ENCODE measurements around the gene PLEKHG3.

DNA sequence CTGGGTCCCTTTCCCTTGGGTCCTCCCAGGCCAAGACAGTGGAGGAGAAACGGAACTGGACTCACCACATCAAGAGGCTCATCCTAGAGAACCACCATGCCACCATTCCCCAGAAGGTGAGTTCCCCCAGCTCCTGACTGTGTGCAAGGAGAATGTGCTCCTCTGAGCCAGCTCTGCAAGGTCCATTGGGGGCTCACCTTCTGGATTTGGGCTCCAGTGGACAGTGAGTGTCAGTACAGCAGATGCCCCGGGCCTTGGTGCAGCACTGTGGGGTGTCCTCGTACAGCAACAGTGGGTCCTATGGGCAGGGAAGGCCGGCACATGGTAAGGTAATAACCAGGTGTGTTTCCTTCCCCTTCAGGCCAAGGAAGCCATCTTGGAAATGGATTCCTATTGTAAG, 27.8 kb downstream of the PLEKHG3 start:
- TF ChIP-seq CTCF (IDR thresholded peaks at IDR 0.05), result no peak
- TF ChIP-seq POLR2A (IDR thresholded peaks at IDR 0.05), result no peak
